HepG2 (cell line): ENCODE data around the gene SLA2. TPM values are rescaled to one million over a fixed set of nuclear protein-coding genes. Genes with fewer than 3 reads are reported as not detected.

ENCODE experiments used
- ATF7-NPFF ChIP-seq: sonication (generic); formaldehyde crosslinking; IDR thresholded peaks from 2 replicates; pipeline ENCODE4 v1.8.1; 2023; ENCODE audit warnings: mild to moderate bottlenecking, low read depth, missing genetic modification reagents, moderate library complexity
- CCAR2 ChIP-seq: fragments of 200-400 bp; formaldehyde crosslinking; optimal IDR thresholded peaks from 2 replicates; pipeline ENCODE3; 2018; ENCODE audit warnings: low read depth, mild to moderate bottlenecking, low read length, moderate library complexity
- CCDC6 ChIP-seq: sonication (generic); formaldehyde crosslinking; IDR thresholded peaks from 2 replicates; pipeline ENCODE4 v1.8.1; 2022; ENCODE audit warnings: mild to moderate bottlenecking, missing genetic modification reagents, moderate library complexity
- FOXJ3 ChIP-seq: sonication (generic); formaldehyde crosslinking; IDR thresholded peaks from 2 replicates; pipeline ENCODE4 v1.4.0; 2020; ENCODE audit warnings: missing genetic modification reagents, mild to moderate bottlenecking, borderline replicate concordance
- GMEB1 ChIP-seq: sonication (generic); formaldehyde crosslinking; IDR thresholded peaks from 2 replicates; pipeline ENCODE4 v1.5.1; 2020; ENCODE audit warnings: missing genetic modification reagents, mild to moderate bottlenecking, borderline replicate concordance
- HNF1A ChIP-seq, 2 experiments: sonication (generic) in 1 of 2; formaldehyde crosslinking in 1 of 2; IDR thresholded peaks; 2 replicates each; pipeline versions ENCODE4 v1.4.0 to v1.6.1; 2016 to 2020; ENCODE audit warnings: borderline replicate concordance in 1 of 2, low read depth in 1 of 2, mild to moderate bottlenecking in 1 of 2, missing genetic modification reagents in 1 of 2
- HOXA3 ChIP-seq: sonication (generic); formaldehyde crosslinking; IDR thresholded peaks from 2 replicates; pipeline ENCODE4 v1.5.0; 2020; ENCODE audit warnings: missing genetic modification reagents
- MBD4 ChIP-seq: IDR thresholded peaks from 2 replicates; pipeline ENCODE4 v1.6.1; 2012; ENCODE audit warnings: low read length, inconsistent platforms, borderline replicate concordance
- MLLT10 ChIP-seq: sonication (generic); formaldehyde crosslinking; IDR thresholded peaks from 2 replicates; pipeline ENCODE4 v1.4.0; 2020; ENCODE audit warnings: missing genetic modification reagents
- MLX ChIP-seq: IDR thresholded peaks from 2 replicates; pipeline ENCODE4 v1.6.1; 2016
- MTA3 ChIP-seq: sonication (generic); formaldehyde crosslinking; IDR thresholded peaks from 2 replicates; pipeline ENCODE4 v1.4.0; 2020; ENCODE audit warnings: missing genetic modification reagents
- POLR2AphosphoS2 ChIP-seq: IDR thresholded peaks from 2 replicates; pipeline ENCODE4 v1.6.1; 2011; ENCODE audit warnings: low read depth, low read length, improper control_type of control experiment
- TEF ChIP-seq: sonication (generic); formaldehyde crosslinking; IDR thresholded peaks from 2 replicates; pipeline ENCODE4 v1.5.0; 2020; ENCODE audit warnings: missing genetic modification reagents
- TP53 ChIP-seq: sonication (generic); formaldehyde crosslinking; conservative IDR thresholded peaks from 2 replicates; pipeline ENCODE4 v1.4.0; 2020; ENCODE audit warnings: missing genetic modification reagents
- ZNF136 ChIP-seq: sonication (generic); formaldehyde crosslinking; IDR thresholded peaks from 2 replicates; pipeline ENCODE4 v1.8.1; 2022; ENCODE audit warnings: low read depth, mild to moderate bottlenecking, moderate library complexity, missing genetic modification reagents
- ZNF337 ChIP-seq: sonication (generic); formaldehyde crosslinking; IDR thresholded peaks from 2 replicates; pipeline ENCODE4 v1.5.1; 2020; ENCODE audit warnings: missing genetic modification reagents, low read depth, mild to moderate bottlenecking, borderline replicate concordance
- ZNF550 ChIP-seq: sonication (generic); formaldehyde crosslinking; IDR thresholded peaks from 2 replicates; pipeline ENCODE4 v1.4.0; 2020; ENCODE audit warnings: mild to moderate bottlenecking, missing genetic modification reagents, borderline replicate concordance
- ZNF569 ChIP-seq: sonication (generic); formaldehyde crosslinking; IDR thresholded peaks from 2 replicates; pipeline ENCODE4 v1.5.0; 2020; ENCODE audit warnings: mild to moderate bottlenecking, missing genetic modification reagents, moderate library complexity, borderline replicate concordance
- ZNF737 ChIP-seq: sonication (generic); formaldehyde crosslinking; IDR thresholded peaks from 2 replicates; pipeline ENCODE4 v1.5.0; 2020; ENCODE audit warnings: missing genetic modification reagents, mild to moderate bottlenecking, borderline replicate concordance
- polyA plus RNA-seq, 8 experiments: library from polyadenylated mRNA; depleted of rRNA in 3 of 8; stranded (reverse) in 7 of 8; unstranded in 1 of 8; fragments of >200 nt; fragmentation: Illumina TruSeq in 4 of 8; extraction: Trizol in 4 of 8; gene quantifications; 2 replicates each; pipeline versions ENCODE4 v1.2.1 to v1.2.3, GENCODE V29; 2011 to 2016; ENCODE audit warnings: low read depth in 4 of 8, missing spikeins in 1 of 8, mixed read lengths in 1 of 8; ENCODE audit not compliant: insufficient read depth in 1 of 8
- total RNA-seq, 5 experiments: library from RNA; depleted of rRNA; stranded (reverse); fragments of >200 nt; fragmentation: Illumina TruSeq; extraction: Trizol; gene quantifications; 2 replicates each; pipeline ENCODE4 v1.2.3, GENCODE V29; 2016; ENCODE audit warnings: low read depth in 1 of 5

Gene SLA2
- total and polyA plus RNA-seq, 2 of the 13 experiments (the other 11 are each of a cell fraction or from before 2014, with no cell fraction given): 1.6 to 3.6 TPM

GRCh38 chr20:36574366-36575135, 71.4 kb downstream of the SLA2 start (continued):
- TF ChIP-seq FOXJ3 (no peak), GMEB1 (CRISPR knock-in tag) (peak; percentile 45), ZNF550 (peak; percentile 85; the same call in 1 of the 2 replicates), CCAR2 (no peak), CCDC6 (peak; percentile 92; the same call in 1 of the 2 replicates), ZNF337 (CRISPR knock-in tag) (no peak), HNF1A (IDR thresholded peaks at IDR 0.05; ENCODE audit: low read depth) (no peak), HNF1A (CRISPR knock-in tag; IDR thresholded peaks at IDR 0.05; ENCODE audit: borderline replicate concordance) (peak; percentile 49; the same call in 1 of the 2 replicates), MBD4 (no peak), ATF7-NPFF (CRISPR knock-in tag) (peak; percentile 86), TP53 (no peak; the same call in 1 of the 2 replicates), ZNF569 (CRISPR knock-in tag) (no peak), POLR2AphosphoS2 (no peak), MLX (CRISPR knock-in tag) (no peak; the same call in 1 of the 2 replicates), ZNF136 (CRISPR knock-in tag) (peak; percentile 85), MTA3 (CRISPR knock-in tag) (no peak), HOXA3 (CRISPR knock-in tag) (peak; percentile 50; the same call in 1 of the 2 replicates), TEF (CRISPR knock-in tag) (0 out of 2 replicates have a peak, but pooled peaks have one; percentile 67), ZNF737 (CRISPR knock-in tag) (0 out of 2 replicates have a peak, but pooled peaks have one; percentile 13), MLLT10 (CRISPR knock-in tag) (no peak)
